NCI-H1694 treated with DMSO at 0.1 percent for 48 hours (cell line): ENCODE measurements around the gene NOX4.
"Not testable (repeated sequence)": the region's sequence is repeated elsewhere in the genome, so short reads cannot be mapped to it uniquely, and the experiment has no call there.

Experiments used
- DNase-seq: peaks from one replicate; lab custom pipeline; 2025; lab: John Stamatoyannopoulos, UW

NOX4 gene

DNA sequence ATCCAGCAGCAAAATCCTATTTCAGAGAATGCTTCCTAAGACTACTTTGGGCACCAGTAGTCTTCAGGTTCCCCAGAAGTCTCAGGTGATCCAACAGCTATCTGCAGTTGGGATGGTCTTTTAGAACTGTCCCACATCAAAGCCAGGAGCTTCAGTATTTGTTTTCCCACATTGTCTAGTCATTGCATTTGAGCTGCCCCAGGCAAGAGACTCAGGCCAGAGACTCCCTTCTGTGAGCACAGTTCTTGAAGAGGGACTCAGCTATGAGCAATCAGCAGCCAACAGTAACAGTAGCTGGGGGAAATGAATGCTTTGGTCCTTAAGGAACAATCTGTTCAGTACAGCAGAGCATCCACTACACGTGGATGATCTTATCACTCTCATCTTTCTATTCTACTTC lies 188.1 kb downstream of the NOX4 start:
- DNase-seq: not testable (repeated sequence)

DNA sequence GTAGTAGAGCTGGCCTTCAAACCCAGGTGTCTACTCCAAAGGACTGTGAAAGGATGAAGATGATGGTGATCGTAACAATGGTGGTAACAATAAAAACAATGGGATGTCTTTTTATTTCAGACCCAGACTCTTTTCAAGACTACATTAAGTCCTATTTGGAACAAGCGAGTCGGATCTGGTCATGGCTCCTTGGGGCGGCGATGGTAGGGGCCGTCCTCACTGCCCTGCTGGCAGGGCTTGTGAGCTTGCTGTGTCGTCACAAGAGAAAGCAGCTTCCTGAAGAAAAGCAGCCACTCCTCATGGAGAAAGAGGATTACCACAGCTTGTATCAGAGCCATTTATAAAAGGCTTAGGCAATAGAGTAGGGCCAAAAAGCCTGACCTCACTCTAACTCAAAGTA lies 196.2 kb downstream of the NOX4 start:
- DNase-seq: not testable (repeated sequence)

DNA sequence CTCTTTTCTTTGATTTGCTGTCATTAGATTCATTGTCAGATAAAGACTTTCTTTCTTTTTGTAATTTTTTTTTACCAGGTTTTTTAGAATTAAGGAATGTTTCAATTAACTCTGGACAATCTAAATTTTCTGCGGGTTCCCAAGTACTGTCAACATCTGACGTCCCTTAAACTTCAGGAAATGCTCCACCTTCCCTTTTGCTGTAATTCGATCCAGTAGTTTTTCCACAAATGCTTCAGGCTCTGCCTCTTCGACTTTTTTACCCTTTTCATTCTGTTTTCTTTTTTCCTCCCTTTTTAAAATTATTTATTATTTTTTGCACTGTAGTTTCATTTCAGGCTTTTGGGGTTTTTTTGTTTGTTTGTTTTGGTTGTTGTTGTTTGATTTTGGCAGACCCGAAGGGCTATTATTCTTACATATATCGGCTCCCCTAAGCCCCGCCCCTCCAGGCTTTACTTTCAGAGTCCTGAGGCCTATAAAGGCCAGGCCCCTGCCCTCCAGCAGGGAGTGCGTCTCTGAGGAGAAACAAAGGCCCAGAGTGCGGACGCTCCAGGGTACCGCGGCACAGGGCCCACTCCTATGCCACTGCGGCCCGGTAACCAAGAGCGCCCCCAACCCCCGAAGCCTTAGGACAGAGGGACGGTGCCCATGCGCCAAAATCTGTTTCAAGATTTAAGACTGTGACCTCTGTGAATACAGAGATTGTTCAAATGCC lies 197.1 kb downstream of the NOX4 start:
- no peak for DNase-seq

DNA sequence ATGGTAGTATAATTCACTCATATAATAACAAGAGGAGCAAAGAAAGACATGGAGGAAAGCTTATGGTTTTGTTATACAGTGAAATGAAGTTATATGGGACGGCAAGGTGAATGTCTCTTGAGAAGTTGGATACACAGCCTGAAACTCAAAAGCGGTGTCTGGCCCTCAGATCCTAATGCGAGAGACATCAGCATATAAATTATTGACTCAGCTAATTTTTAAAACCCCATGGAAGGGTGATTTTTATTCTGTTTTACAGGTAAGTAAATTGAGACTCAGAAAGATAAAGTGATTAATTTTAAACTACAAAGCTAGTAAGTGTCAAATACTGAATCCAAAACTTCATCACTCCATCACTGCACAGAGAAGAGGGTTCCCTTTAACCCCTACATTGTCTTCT lies 203.2 kb downstream of the NOX4 start:
- DNase-seq: not testable (repeated sequence)

DNA sequence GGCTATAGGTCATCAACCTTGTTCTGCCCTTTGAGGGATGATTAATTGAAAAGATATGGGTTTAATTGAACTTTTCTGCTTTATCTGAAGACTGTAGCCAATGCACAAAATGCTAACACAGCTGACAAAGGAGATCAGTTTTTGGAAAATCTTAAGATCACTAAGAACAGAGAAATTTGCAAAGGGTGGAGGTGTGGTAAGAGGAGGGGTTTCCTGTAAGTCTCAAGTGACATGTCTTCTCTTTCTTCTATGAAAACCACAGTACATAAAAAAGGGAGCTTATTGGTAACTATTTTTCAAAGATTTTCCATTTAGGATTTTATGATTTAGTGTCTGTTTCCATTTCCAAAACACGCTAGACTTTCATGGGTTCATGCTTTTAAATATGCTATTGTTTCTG lies 204.6 kb downstream of the NOX4 start:
- DNase-seq: not testable (repeated sequence)

DNA sequence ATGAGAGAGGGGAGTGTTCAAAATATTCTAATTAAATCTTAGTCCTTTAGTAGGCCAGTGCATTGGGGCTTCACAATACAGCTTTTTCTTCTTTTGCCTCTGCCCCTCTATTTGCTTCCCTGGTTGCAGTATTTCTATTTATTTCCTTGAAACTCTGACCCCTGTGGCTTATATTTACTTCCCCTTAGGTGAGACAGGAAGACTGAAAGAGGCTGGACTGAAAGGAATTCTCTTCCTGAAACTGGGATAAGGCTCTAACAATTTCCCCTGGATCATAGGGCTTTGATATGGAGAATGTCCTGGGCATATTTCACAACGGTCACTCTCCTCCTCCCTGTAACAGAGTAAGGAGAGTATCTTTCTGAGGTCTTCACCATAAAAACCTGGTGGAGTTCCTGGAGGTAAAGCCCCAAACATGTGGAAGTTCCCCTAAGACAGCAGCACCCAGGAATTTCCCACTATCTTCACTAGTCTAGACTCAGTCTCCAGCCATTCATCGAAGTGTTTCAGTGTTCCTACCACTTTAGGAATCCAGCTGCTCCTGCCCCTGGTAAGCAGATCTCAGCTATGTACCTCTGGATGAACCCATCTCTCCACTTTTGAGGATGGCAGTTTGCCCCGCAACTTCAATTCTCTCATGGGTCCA lies 210.0 kb downstream of the NOX4 start:
- DNase-seq: not testable (repeated sequence)

DNA sequence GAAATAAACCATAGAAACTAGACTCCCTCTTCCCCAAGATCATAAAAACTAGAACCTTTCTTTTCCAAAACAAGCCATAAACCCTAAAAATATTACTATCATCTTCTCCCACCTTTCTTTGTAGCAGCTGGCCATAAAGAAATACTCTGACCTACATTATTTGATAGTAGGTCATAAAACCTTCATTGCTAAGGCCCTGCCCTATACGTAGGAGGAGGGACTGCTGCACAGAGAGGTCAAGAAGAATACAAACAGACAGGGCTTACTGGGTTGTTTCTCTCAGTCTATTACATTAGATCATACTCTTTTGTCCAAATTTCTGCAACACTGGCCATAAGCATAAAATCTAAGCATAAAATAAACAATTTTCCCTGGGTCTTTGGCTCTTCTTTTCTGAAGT lies 212.0 kb downstream of the NOX4 start:
- DNase-seq: no peak

DNA sequence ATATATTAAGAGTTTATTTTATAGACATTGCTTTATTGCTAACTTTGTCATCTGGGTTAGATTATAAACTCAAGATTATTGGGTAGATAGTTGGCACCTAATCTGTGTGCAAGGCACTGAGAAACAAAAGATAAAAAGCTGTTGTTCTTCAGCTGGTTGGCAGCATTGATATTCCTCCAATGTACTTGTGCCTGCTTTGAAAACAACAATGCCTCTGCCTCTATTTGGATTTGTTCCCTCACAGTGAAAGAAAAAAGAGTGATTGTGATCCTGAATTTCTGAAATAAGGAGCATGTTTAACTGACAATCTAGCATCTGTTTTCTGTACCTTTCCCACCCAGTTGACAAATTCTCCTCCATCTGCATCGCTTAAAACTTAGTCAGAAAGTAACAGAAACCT lies 215.2 kb downstream of the NOX4 start:
- DNase-seq: no peak
